HT-29 (cell line): ENCODE results near the gene ZNF423. TPM values are rescaled to one million over a fixed set of nuclear protein-coding genes. Genes with fewer than 3 reads are reported as not detected.
A peak's percentile ranks its signal among the peaks of the same experiment; 100 is the strongest.

Source experiments
- DNase-seq: peaks from one replicate; pipeline ENCODE4 v3.0.0-alpha.2; 2015; ENCODE audit warnings: low spot score
- total RNA-seq: library from RNA; depleted of rRNA; stranded (reverse); fragments of >200 nt; shearing (Covaris generic); gene quantifications from 2 replicates; pipeline ENCODE4 v1.2.3, GENCODE V29; 2014

Gene ZNF423
- total RNA-seq, 1 experiment from 2014 or later = not detected

GRCh38 chr16:49494891-49495566, 360.9 kb downstream of the ZNF423 start:
- DNase-seq = no peak

DNA sequence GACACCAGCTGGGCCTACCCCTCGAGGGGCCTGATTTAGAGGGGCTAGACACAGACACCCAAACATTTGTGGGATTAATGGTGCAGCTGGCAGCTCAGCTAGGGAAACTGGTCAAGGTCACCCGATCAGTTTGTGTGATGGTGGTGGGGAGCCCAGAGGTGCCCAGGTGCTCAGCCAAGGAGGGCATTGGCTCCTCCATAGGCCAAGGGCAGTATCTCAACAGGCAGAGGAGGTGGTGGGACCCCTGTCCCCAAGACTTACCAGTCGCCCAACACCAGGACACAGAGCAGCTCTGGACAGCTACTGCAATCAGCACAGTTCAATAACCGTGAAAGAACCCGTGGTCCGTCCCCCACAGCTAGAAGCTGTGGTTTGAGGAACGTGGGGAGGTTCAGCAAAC, 361.4 kb downstream of the ZNF423 start:
- DNase-seq = no peak

DNA sequence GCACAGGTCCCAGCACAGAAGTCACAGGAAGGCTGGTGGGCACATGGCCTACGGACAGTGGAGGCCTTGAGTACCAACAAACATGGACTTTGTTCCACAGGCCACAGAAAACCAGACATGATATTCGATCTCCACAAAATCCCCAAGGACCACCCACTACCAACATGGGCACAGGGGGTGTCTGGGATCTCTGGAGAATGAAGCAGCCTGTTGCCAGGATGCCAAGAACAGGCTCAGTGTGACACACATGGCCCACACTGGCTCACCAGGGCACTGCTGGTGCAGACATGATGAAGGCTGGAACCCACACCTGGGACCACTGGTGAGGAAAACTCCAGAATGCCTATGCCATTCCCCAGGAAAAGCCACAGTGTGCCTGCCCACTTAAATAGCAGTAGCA, 362.1 kb downstream of the ZNF423 start:
- DNase-seq = no peak

DNA sequence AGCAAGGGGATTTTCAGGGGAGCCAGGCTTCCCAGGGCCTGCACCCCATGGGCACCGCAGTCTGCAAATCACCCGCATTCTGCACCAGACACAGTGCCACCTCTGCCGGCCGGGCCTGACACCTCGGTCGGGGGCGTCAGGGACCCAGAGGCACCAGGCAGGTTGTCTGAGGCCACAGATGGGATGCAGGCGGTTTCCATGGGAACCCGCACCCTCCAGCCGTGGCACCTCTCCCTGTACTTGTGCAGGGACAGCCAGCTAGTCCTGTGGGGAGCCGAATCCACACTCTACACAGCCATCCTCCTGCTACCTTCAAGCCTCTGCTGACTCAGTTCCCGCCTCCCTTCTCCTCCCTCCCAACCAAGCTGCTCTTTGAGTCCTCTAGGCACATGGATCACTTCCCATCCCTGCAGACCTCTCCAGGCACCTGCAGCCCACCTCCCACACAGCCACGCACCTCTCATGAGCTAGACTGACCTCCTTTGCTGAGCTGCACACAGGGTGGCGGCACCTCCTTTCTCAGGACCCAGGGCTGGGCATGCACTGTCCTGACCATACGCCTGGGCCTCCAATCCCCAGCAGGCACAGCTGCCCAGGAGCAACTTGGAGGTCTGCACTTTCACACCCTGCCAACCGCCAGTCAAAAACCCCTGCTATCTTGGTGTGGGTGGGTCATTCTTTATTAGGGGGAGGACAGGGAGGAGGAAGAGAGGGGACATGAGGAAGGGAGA, 362.9 kb downstream of the ZNF423 start:
- DNase-seq = no peak

GRCh38 chr16:49491771-49492761, 363.8 kb downstream of the ZNF423 start:
- DNase-seq = peak; percentile 5

- no peak for DNase-seq
Measured at GRCh38 chr16:49491106-49491670, 364.7 kb downstream of the ZNF423 start.

GRCh38 chr16:49490321-49490705, 365.6 kb downstream of the ZNF423 start:
- DNase-seq = no peak

DNA sequence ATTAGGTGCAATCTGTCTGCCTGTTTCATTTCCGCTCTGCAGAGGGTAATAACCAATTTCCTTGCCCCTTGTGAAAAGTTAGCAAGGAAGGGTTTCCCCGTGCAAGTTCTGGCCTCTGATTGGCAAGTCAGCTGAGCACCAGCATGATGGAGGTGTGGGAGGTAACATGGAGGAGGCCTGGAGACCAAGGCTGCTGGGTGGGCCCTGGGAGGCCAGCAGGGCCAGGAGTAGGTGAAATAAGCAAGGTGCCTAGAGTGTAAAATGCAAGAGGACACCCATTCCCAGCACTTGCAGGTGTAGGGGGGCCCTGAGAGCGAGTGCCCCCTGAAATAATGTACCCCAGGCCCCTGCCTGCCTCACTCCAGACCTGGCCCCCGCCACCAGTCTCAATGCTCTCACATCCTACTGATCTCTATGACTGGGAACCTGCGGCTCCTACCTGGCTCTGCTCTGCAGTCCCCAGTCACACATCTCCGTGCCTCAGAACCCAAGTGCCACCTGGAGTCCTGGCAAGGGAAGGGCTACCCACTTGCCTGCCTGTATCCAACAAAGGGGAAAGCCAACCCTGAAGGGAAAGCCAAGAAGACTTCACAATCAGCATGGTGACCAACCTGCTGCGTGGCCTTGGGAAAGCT, 366.1 kb downstream of the ZNF423 start:
- DNase-seq = no peak

- no peak for DNase-seq
Measured at GRCh38 chr16:49488740-49489525, 367.0 kb downstream of the ZNF423 start.

GRCh38 chr16:49488336-49488735, 367.6 kb downstream of the ZNF423 start:
- DNase-seq = no peak

GRCh38 chr16:49487746-49488145, 368.2 kb downstream of the ZNF423 start:
- no peak for DNase-seq

DNA sequence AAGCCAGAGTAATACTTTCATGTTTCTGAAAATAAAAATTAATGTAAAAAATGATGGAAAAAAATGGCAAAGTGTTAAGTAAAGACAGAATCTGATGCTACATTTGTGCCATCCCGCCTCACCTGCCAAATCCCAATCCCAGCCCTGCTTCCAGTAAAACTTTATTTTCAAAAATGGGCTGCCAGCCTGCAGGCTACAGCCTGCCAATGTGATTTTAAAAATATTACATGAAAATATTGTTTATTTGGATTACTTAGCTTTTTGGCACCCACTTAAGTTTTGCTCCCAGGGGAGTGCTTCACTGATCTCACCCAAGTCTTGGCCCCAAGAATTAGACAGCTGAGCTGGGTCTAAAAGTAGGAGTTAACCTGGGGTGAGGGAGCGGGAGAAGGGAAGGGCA, 369.5 kb downstream of the ZNF423 start:
- DNase-seq = no peak

GRCh38 chr16:49485663-49486062, 370.2 kb downstream of the ZNF423 start:
- DNase-seq = no peak

GRCh38 chr16:49484936-49485335, 371.0 kb downstream of the ZNF423 start:
- DNase-seq = no peak

DNA sequence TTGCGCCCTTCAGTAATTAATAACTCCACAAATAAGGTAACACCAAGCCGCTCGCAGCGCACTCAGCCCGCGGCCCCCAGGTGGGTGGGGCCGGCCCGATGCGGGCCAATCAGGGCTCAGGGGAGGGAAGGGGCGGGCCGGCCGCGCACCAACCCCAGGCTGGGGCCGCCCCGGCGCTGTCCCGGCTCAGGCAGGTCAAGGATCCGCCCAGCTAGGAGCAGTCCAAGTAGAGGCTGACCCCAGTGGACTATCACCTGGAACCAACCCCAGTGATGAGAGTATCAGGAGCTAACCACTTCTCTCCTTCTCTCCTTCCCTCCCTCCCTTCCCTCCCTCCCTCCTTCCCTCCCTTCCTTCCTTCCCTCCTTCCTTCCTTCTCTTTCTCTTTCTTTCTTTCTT, 371.5 kb downstream of the ZNF423 start:
- DNase-seq = no peak

DNA sequence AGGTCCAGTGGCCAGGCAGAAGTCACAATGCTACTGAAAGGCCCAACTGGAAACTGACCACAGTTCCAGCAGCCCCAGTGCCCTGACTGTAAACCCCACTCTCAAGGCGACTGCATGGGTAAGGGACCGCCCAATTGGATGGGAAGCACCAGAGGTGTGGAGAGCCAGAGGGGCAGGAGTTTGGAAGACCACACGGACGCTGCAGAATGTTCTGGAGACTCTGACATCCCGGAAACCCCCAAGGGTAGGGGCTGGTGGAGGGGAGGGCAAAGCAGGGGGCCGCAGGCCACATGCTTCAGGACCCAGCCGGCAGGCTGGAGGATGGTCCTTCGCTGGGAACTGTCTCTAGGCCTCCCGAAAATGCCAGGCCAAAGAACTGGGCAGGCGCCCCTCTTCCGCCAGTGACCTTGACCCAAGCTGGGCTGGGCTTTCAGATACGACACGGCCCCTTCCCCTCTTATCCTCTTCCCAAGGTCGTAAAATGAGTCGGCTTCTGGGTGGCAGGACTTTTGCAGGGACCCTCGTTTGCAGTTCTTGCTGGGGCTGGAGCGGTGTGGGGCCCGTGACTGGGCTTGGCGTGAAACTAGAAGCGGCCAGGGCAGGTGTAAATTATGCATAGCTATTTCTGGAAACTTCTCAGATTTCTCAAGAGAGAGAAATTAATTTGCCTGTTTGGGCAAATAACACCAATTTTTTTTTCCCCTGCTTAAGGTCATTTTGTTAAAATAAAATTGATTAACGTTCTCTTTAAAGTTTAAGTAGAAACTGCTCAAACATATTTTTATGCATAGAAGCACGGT, 372.1 kb downstream of the ZNF423 start:
- DNase-seq = no peak

GRCh38 chr16:49483251-49483650, 372.7 kb downstream of the ZNF423 start:
- no peak for DNase-seq

- DNase-seq = no peak
Measured at GRCh38 chr16:49482690-49483089, 373.2 kb downstream of the ZNF423 start.

DNA sequence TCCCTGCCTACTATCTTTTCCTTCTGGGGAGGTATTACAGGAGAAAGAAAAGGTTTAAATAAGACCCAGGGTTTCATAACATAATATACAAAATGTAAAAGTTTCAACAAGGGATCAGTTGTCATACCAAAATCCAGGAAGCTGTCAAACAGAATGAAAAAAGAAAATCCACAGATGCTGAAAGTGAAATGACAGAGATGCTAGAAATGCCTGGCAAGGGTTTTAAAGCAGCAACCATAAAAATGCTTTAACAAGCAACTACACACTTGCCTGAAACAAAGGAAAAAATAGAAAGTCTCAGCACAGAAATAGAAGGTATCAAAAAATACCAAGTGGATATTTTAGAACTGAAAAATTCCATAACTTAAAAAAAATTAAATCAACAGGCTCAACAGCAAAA, 377.3 kb downstream of the ZNF423 start:
- DNase-seq = no peak

- DNase-seq = no peak
Measured at GRCh38 chr16:49478107-49478506, 377.8 kb downstream of the ZNF423 start.
